Stimulated activated CD4-positive, alpha-beta T cell treated with anti-CD3 and anti-CD28 coated beads, Interleukin-4, amount 100 ng/mL, for 4 hours (primary cell): ENCODE data around the gene SLC7A6OS.

Experiments used
- DNase-seq, 2 experiments: peaks; one replicate each; pipeline ENCODE4 v3.0.0-alpha.2; 2020

The SLC7A6OS gene

DNA sequence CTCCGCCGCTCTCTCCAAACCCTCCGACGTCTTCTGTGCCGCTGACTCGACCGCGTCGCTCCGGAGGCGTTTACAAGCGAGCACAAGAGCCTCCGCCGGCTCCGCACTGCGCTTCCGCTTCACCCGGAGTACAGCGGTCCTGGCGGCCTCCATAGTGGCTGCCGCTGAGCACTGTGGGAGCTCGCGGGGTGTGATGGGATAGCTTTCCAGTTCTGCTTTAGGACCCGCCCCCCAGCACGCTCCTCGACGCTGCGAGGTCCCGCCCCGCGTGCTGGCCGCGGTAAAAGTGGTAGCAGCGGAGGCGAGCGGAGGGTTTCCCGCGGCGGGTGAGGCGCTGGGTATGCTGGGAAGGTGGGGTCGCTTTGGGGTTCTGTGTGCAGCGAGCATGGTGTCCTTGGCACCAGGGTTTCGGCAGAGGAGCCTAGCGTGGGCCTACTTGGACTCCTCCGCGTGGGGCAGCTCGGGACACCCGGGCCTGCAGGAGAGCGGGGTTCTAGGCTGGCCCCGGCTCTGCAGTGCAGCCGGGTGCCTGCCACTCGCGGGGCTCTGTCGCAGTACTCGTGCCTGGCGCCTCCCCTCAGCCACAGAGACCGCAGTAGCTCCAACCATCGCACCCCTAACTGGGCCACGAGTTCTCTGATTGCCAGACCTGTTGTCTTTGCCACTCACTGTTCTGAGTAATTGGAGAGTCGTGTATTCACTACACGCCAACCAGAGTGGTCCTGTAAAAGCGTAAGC, at the start of gene SLC7A6OS, which contains the start of gene PRMT7:
TSS of gene SLC7A6OS (minus strand) at position 173 of the 738 bp plus-strand sequence. CDS start at position 153, 20 bp downstream.
TSS of gene PRMT7 (plus strand) at position 246 of the 738 bp plus-strand sequence. CDS start 4,961 bp downstream, outside the sequence.
- DNase-seq: peak; percentile 87 to 90

DNA sequence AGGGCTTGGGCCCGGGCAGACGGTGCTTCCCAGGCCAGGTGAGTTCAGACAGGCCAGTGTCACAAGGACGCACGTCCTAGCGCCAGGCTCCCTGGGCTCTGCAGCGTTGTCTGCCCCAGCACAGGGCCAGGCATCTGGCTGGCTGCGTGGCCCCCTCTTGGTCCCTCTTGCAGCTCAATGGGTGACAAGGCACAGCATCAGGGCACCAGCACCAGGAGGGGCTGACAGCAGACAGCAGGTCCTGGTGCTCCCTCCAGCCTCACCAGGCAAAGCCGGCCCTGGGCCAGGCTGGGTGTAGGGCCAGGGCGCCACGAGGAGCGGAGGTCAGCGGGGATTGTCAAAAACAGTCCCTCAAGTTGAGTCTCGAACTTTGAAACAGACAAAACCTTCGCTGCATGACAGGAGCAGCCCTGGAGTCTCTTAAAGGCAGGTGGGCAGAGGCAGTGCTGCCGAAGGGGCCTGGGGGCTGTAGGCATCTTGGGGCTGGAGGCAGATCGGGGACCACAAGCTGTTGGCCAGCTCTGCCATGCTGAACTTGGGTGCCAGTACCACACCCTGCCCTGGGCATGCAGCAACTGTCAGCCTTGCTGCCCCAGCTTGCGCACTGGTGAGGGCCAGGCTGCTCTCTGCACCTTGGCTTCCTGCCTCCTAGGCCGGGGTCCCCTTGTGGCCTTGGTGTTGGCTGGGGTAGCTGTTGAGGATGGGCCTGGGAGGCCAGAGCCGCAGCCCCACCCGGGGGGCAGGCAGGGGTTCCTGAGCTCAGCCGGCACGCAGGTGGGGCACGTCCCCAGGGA, 48.8 kb upstream of the SLC7A6OS start:
- no peak for DNase-seq

DNA sequence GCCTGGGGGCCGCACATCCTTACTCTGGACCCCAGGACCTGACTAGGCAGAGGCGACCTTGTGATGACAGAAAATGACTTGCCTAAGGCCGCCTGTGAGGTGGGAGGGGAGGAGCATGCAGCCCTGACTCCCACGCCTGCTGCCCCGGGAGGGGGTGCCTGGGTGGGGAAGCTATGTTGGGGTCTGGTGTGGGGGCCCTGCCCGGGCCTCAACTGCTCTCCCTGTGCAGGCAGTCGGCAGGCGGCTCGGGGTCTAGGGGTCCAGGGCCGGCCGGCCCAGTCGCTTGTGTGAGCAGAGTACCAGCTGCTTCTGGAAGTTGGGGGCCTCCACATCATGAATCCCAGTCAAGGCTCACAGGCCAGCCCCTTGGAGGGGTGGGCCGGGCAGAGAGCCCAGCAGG, 48.2 kb upstream of the SLC7A6OS start:
- no peak for DNase-seq

DNA sequence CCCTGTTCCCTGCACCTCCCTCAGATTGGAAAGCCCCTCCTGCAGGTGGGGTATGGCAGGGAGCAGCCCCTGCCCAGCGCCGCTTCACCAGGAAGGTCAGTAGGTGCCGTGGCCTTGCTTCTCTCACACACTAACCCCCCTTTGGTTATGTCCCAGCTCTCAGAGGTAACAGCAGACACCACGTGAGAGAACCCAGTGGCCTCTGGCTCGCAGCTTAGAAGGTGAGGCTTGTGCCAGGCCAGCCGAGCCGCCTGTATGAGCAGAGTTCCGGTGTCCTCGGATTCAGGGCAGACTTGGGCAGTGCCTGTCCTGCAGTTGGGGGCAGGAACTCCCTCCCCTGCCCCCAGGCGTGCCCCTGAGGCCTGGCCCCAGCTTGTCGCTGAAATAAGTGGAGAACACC, 47.2 kb upstream of the SLC7A6OS start:
- DNase-seq: no peak

DNA sequence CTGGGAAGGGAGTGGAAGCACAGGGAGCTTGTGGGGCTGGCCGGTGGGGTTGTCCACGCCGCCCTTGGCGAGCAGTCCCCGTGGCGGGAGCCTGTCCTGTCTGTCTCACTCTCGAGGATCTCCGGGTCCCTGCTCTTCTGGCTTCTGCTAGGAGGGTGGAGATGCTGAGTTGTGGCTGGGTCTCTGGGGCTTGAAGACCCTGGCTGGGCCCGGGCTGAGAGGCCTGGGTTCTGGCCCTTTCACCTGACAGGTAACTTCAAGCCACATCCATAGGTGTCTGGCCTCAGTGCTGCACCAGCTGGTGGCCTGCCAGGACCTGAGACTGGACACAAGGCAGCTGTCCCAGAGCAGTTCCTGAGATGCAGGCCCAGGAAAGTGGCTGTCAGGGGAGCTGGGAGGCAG, 46.8 kb upstream of the SLC7A6OS start:
- no peak for DNase-seq

DNA sequence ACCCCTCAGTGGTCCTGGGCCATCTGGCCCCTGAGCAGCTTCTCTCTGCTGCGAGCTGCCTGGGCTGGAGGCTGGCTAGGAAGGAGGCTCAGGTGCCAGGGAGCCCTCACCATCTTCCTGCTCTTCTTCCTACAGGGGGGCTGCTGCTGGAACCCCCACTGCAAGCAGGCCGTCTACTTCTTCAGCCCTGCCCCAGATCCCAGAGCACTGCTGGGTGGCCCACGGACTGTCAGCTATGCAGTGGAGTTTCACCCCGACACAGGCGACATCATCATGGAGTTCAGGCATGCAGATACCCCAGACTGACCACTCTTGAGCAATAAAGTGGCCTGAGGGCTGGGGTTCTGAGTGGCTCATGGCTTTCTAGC, 46.2 kb upstream of the SLC7A6OS start:
- DNase-seq: no peak

DNA sequence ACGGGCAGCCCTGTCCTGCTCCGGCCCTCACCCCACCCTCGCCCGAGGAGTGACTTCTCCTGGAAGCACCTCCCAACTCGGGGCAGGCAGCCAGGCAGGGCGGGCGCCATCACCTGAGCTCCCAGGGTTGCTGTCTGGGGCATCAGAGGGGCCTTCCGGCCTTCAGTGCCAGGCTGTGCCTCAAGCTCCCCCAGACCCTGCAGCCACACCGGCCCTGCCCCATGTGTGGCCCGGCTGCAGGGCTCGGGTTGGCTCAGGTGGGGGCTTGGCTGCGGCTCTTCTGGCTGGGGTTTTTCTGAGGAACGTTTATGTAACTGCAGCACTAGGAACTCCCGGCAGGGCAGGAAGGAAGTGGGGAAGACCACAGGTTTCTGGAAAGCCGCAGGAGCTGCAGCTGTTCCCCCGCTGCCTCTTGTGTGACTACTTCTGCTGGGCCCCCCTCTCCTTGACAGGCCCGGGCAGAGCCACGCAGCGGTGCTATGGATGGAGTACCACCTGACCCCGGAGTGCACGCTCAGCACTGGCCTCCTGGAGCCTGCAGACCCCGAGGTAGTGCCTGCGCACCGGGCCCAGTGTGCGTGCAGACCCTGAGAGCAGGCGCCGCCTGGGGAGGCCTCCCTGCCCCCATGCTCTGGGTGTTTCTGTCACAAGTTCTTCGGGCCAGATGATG, 45.6 kb upstream of the SLC7A6OS start:
- DNase-seq: peak; percentile 48 to 57

DNA sequence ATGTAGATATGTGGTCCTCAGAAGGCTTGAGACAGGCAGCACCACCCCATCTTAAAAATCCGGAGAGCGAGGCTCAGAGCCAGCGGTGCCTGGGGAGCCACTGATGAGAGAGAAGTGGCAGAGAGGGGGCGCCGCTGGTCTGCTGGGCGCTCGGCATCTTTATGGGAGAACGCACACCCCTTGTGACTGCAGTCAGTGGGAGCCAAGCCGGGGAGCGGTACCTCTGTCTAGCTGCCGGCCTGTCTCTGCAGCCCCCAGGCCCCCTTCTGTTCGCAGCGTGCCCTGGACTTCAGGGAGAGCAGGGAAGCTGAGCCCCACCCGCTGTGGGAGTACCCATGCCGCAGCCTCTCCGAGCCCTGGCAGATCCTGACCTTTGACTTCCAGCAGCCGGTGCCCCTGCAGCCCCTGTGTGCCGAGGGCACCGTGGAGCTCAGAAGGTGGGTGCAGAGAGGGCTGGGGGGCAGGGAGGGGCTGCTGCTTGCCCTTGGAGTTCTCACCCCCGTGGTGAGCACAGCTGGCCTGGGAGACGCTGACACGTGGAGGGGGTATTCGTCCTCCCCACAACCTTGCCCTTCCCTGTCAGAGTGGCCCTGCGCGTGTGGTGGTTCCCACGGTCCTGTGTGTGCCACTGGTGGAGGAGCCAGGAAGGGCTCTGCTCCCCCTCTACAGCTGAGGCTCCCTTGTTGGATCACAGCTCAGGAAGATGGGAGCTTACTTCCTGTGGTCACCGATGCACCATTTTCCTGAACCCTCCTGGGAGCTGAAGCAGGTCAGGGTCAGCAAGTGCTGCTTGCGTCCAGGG, 44.9 kb upstream of the SLC7A6OS start:
- DNase-seq: no peak

DNA sequence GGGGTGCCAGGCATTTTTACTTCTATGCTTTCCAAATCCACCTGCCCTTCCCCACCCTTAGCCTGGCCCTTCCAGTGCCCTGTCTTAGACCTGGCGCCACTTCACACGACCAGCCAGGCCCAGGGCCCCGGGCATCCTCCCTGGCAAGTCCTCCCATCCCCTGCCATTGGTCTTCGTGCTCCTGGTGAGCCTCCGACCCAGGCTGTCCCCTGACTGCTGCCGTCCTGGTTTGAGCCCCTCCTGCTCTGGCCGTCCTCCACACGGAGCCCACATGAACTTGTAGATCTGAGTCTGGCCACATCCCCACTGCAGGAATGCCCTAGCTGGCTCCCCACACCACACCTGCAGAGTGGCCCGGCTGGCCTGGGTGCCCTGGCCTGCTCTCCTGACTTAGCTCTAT, 44.1 kb upstream of the SLC7A6OS start:
- DNase-seq: no peak

DNA sequence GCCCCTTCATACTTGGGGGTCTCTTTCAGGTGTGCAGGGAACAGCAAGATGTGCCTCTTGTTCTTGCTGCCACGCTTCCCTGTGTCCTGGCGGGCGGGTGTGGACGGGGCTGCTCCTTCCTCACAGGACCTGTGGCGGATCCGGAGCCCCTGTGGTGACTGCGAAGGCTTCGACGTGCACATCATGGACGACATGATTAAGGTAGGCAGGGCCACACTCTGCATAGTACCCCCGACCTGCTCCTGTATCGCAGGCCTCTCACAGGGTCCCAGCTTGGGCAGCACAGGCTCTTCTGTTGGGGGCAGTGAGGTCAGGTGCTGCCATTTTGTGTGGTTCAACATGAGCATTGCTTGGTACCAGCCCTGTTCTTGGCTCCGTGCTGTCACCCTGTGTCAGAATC, 42.6 kb upstream of the SLC7A6OS start:
- no peak for DNase-seq

DNA sequence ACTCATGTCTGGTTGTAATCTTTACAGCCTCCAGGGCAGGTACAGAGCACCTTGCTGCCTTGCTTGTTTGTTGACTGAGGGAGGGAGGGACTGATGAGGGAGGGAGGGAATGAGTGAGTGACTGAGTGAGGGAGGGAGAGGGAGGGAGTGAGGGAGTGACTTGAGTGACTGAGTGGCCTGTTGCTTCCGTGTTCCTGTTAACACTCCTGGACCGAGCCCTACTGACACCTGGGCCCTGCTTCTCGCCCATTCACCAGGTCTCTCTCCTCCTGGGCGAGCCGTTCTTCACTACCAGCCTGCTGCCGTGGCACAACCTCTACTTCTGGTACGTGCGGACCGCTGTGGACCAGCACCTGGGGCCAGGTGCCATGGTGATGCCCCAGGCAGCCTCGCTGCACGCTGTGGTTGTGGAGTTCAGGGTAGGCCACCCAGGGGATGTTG, 41.3 kb upstream of the SLC7A6OS start:
- DNase-seq: no peak

DNA sequence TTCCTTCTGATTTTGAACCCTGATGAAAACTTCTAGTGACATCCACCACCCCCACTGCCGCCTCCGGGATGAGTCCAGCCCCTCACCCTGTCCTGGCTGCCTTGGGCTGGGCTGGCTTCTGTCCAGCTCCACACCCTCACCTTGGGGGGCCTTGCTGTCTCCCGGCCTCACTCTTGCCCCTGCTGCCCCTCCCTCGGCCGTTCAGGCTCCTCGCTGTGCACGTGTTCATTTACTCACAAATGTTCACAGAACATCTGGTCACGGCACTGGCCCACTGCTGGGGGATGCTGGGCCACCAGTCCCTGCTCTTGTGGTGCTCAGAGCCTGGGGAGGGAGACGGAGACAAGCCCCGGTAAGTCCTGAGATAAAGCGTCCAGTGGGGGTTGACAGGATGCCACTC, 40.7 kb upstream of the SLC7A6OS start:
- no peak for DNase-seq

DNA sequence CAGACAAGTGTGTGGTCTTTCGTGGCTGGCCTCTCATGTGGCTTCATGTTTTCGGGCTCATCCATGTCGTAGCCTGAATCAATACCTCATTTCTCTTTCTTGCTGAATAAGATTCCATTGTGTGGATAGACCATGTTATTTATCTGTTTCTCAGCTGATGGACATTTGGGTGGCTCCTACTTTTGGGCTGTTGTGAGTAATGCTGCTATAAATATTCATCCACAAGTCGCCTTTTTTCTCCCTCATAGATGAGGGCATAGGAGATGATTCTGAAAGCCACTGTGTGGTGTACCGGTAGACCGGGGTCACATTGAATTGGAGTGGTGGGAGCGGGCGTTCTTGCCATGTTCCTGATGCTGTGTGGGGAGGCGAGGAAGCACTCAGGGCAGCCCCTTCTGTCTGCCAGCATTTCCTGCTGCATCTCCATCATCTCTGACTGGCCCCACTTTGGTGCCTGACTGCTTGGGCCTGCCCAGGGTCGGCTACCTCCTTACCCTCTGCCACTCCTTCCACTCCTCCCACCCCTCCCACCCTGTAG, 40.1 kb upstream of the SLC7A6OS start:
- DNase-seq: no peak

DNA sequence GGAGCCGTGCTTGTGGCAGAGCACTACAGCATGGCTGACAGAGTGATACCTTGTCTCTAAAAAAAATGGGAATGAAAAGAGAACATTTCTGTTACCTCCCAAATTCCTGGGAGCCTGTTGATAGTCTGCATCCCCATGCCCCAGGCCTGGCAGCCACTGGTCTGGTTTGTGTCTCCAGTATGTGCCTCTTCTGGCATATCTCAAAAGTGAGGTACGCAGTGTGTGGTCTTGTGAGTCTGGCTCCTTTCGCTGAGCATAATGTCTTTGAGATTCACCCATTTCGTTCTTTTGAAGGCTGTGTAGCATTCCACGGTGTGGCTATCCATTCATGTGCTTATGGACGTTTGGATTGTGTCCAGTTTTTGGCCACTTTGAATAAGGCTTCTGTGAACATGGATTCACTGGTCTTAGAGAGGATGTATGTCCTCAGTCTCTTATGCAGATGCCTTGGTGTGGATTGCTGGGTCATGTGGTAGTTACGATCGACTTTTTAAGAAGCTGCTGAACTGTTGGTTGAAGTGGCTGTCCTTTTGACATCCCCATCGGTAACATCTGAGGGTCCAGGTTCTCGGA, 39.2 kb upstream of the SLC7A6OS start:
- no peak for DNase-seq

DNA sequence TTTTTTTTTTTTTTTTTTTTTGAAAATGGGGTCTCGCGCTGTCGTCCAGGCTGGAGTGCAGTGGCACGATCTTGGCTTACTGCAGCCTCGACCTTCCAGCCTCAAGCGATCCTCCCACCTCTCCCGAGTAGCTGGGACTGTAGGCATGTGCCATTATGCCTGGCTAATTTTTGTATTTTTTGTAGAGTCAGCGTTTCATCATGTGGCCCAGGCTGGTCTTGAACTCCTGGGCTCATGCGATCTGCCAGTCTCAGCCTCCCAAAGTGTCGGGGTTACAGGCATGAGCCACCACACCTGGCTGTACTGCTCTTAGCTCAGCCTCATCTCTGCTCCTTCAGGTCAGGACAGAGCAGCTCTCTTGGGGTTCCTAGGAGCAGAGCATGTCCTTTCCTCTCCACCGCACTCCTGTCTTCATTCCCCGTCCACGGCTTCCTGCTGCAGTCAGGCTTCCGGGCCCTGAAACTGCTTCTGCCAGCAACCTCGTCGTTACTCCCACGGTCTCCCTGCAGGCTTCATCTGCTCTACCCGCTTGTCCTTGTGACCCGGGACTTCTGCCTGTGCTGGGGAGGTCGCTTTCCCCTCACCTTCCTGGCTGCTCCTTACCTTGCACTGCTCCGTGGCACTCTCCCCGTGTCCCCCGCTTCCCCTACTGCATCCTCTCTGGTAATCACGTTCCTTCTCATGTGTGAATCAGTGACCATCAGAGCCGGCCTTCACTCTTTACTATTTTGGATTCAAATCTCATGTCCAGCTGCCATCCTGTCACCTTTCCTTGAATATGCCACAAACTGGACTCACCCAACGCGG, 38.1 kb upstream of the SLC7A6OS start:
- no peak for DNase-seq

DNA sequence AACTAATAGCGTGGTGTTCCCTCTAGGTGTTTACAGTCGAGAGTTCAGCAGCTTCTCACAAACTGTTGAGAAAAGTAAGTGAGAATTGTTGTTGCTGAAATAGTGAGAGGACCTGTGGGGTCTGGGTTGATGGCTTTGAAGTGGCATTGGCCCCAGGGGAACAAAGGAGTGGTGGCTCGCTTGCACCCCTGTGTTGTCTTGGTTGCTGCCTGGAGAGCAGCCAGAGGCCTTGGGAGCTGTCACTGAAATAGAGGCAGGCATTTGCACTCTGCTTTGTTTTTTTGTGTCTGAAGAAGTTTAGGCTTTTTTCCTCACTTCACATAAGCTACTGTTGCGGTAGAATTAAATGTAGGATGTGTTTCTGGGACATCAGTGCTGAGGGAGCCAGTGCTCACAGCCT, 36.9 kb upstream of the SLC7A6OS start:
- no peak for DNase-seq

DNA sequence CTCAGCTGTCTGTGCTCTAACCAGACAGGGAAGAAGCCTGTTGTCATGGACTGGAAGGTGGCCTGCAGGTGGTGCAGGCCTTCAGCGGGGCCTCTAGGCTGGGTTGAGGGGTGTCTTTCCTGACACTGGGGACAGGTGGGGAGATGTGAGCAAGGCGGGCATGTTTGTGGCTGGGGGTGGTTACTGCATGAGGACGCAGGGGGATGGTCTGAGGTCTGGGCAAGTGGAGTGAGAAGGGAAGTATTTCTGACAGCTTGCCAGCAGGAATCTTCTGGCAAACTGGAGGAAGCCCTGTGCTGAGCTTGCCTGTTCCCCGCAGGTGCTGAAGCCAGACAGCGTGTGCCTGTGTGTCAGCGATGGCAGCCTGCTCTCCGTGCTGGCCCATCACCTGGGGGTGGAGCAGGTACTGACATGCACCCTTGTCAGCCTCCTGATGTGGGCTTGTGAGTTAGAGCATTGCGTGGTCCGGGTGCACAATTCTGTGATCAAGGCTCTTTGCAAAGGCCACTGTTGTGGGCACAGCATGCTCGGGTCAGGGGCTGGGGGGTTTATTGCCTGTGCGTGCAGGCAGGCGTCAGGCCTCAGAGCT, 36.2 kb upstream of the SLC7A6OS start:
- no peak for DNase-seq

DNA sequence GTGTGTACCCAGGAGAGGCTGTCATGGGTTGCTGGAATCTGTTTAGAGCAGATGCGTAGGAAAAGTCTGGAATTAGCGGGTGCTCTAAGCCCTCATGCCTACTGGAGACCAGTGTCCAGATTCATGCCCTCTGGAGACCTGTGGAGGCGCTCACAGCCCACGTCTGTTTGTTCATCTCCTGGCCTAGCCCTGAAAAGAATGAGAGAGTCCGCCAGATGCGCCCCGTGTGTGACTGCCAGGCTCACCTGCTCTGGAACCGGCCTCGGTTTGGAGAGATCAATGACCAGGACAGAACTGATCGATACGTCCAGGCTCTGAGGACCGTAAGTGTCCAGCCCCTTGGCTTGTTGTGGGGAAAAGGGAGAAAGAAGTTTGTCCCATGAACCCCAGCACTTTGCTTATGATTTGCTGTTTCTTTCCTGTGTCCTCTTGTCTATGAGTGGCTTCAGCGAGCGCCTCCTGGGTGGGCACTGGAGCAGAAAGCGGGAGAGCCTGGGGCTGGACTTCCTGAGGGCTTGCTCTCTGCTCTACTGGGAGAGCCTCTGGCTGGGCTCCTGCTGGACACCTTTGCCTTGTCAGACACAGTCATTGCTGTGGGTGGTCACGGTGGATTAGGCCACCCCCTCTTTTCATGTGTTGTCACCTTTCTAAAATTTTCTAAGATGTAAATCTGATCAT, 35.4 kb upstream of the SLC7A6OS start:
- DNase-seq: no peak

DNA sequence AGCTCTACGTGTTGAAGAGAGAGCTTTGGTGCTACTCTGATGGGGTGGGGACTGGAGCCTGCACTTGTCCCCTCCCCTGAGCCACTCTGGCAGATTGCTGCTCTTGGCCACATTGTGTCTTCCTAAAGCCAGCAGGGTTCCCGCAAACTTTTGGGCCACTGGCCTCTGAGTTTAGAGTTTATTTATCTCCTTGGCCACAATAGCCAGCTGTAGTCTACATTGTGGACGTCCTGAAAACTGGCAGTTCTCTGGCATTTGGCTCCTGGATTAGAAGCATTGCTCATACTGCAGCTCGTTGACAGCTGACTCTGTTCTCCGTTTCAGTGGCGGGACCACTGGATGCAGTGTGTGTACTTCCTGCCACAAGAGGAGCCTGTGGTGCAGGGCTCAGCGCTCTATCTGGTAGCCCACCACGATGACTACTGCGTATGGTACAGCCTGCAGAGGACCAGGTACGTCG, 34.6 kb upstream of the SLC7A6OS start:
- no peak for DNase-seq

DNA sequence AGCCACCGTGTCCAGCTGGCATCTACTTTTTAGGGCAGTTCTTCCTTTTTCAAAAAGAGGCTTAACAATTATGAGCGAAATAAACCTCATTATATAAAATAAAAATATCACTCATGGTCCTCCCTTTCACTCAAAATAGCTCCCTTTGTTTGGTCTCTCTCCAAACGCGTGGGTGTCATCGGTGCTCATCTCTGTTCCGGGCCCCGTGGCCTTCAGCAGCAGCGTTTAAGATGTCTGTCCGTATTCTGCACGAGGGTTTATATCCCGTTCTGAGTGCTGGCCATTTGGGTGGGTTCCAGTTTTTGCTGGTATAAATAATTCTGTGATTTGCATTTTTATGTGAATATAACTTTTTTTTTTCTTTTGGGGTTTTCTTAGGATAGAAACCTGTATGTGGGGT, 33.5 kb upstream of the SLC7A6OS start:
- DNase-seq: no peak
